ENCODE results near the gene ALDH3B1.

ALDH3B1 gene

DNA sequence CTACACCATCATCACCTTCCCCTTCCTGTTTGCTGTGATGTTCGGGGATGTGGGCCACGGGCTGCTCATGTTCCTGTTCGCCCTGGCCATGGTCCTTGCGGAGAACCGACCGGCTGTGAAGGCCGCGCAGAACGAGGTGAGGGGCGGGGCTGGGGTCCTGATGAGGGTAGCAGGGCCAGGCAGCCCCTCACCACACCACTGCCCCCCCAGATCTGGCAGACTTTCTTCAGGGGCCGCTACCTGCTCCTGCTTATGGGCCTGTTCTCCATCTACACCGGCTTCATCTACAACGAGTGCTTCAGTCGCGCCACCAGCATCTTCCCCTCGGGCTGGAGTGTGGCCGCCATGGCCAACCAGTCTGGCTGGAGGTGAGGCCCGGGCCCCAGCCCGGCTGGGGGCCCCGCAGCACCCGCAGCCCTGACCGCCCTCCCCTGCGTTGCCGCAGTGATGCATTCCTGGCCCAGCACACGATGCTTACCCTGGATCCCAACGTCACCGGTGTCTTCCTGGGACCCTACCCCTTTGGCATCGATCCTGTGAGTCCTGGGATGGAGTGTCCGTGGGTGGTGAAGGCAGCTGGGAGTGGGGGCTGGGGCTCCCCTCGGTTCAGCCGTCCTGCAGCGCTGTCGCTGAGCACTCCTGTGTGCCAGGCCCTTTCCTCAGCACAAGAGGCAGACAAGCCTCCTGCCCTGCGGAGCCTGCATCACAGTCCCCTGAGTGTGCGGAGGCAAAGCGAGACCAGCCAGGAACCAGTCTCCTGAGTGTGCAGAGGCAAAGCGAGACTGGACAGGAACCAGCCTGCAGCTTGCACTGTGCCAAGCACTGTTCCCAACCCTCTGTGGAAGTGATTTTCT lies 37.5 kb downstream of the ALDH3B1 start:
- DNase-seq = no peak

DNA sequence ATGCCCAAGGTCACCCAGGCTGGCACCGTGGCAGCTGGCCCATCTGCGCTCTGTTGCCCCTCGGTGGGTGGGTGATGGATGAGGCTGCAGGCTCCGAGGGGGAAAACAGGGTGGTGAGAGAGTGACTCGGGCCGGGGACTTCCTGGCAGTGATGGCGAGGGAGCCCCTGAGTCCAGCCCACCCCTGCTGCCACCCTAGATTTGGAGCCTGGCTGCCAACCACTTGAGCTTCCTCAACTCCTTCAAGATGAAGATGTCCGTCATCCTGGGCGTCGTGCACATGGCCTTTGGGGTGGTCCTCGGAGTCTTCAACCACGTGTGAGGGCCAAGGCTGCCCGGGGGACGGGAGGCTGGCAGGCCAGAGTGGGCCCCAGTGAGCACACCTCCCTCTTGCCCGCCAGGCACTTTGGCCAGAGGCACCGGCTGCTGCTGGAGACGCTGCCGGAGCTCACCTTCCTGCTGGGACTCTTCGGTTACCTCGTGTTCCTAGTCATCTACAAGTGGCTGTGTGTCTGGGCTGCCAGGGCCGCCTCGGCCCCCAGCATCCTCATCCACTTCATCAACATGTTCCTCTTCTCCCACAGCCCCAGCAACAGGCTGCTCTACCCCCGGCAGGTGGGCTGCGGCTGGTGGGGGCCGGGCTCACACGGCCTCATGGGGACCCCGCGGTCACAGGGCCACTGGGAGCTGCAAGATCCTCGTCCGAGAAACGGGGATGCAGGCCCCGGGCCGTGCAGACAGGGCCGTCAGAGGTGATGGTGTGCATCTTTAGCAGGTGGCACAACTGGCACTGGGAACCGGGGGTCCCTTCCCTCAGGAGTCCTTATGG lies 38.8 kb downstream of the ALDH3B1 start:
- no peak for DNase-seq

DNA sequence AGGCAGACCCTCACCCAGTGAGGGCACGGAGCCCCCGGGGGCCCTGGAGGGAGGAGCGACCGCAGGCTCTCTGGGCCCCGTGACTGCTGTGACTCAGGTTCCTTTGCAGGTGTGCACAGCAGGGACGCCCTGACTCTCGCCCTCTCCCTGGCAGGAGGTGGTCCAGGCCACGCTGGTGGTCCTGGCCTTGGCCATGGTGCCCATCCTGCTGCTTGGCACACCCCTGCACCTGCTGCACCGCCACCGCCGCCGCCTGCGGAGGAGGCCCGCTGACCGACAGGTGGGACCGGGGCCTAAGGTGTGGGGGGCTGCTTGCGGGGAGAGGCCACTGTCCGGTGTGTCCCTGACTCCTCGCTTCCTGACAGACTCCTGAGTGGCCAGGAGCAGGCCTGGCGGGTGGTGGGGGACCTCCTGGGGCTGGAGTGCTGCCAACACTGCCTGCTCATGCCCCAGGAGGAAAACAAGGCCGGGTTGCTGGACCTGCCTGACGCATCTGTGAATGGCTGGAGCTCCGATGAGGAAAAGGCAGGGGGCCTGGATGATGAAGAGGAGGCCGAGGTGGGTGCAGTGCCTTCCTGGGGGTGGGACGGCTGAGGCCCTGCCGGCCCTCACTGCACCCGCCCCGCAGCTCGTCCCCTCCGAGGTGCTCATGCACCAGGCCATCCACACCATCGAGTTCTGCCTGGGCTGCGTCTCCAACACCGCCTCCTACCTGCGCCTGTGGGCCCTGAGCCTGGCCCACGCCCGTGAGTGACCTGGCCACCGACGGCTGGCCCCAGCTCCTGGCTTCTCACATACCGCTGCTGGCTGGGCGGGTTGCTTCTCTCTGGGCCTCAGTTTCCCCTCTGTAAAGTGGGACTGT lies 39.6 kb downstream of the ALDH3B1 start:
- DNase-seq = no peak

DNA sequence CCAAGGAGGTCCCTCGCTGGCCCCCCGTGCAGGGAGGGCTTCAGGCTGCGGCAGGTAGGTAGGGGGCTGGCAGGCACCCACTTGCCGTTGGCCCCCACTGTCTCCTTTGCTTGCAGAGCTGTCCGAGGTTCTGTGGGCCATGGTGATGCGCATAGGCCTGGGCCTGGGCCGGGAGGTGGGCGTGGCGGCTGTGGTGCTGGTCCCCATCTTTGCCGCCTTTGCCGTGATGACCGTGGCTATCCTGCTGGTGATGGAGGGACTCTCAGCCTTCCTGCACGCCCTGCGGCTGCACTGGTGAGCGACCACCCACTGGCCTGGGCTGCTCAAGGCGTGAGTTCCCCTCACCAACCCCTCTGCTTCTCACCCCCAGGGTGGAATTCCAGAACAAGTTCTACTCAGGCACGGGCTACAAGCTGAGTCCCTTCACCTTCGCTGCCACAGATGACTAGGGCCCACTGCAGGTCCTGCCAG lies 40.3 kb downstream of the ALDH3B1 start:
- no peak for DNase-seq

DNA sequence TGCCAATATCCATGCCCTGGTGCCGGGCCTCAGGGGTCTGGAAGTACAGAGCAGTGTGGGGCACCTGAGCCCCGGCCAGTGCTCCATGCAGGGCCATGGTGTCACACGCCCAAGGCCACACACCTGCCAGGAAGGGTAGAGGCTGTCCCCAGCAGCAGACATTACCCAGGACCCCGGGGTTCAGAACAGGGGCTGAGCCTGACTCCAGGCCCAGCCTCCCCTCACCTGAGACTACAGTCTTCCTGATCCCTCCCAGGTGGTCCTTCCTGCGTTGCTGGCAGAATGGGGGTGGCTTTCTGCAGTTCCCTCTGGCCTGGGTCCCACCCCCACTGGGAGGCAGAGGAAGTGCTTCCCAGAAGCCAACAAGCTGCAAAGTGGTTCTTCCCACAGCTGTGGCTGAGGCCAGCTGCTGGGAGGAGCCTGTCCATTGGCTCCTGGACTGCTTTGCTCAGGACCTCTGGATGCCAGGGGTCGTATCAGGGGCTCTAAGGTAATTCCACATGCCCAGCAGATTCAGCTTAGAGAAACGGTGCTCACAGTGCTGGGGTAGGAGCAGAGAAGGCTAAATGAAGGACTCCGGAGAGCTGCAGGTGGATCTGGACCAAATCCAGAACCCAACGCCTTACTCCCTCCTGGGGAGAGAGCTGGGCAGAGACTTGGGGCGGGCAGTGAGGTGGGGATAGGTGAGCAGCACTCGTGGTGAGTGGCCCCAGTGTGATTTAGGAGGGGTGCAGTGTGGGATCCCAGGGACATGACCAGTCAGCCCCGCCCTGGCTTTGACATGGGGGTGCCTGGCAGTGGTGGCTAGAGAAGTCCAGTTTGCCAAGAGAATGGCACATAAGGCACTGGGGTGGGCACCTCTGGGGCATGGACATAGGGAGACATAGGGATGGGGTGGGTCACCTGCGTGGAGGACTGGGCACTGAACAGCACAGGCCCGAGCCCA lies 41.3 kb downstream of the ALDH3B1 start:
- DNase-seq = no peak

DNA sequence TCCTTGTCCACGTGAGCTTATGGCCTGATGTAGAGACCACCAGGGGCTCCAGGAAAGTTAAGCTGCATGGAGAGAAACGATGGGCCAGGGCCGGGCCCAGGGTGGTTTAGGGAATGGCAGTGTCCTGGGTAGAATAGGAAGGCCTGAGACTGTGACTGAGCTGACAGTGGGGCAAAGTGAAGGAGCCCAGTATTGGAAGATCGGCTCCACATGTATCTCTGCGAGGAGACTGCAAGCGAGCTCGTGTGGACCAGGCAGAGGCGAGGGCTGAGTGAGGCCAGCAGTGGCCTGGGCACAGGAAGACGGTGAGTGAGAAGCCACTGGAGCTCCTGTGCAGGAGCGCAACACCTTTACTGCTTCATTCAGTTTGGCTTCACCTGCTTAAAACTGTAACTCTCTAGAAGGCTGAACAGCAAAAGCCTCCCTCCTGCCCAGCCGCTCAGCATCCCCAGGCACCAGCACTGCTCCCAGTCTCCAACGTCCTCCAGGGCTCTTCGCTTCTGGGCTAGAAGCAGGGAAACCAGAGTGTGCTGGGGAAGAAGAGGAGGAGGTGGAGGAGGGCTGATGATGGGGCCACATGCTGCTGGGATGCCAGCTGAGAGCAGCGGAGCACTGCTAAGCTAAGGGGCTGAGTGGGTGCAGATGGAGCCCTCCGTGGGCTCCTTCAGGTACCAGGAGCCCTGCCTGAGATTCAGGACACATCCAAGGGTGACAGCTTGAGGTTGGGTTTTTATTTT lies 42.2 kb downstream of the ALDH3B1 start:
- no peak for DNase-seq

DNA sequence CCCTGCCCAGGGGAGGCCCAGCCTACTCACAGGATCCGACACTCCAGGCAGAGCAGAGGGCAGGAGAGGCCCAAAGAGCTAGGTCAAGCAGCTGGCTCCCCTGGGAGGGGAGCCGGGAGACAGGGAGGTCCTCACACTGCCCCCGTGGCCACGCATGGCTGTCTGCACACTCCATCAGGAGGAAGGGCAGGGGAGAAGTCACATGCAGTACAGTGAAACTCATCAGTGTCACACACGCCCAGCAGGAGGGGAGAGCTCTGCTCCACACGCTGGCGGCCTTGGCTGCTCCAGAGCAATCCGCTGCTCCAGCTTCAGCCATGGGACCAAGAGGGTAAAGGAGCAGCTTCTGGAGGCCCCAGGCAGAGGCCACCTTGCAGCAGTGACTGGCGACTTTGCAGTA lies 43.0 kb downstream of the ALDH3B1 start:
- DNase-seq = no peak

DNA sequence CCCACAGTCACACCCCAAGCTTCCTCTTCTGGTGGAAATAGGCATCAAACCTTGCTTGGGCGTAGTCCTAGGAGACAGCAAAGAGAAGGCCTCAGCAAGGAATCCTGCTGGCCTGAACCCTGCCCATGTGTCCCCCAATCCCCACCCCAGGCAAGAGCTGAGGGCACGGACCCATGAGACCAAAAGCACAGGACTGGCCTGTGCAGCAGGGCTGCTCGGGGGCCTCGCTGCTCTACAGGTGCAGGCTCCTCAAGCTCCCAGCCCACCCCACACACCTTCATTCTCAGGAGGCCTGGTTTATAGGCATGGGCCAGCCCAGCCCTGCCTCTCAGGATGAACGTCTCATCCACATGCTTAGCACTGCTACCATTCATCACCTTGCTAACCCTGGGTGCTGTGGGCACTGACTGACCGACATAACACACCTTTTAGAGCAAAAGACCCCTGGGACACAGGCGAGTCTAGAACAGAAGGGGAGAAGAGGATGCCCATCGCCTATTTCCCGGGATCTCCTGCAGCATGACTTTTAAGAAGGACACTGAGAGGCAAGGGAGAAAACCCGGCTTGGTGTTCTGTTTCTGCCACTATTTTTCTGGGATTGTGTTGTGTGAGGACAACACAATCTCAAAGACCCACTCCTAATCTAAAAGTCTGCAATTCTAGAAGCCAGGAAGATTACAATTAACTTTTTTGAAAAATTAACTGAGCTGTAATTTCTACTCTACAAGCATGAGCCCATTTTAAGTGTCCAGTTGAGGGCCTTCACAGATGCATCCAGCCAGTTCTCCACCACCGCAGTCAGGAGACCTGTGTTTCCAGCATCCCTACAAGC lies 44.1 kb downstream of the ALDH3B1 start:
- DNase-seq = no peak

DNA sequence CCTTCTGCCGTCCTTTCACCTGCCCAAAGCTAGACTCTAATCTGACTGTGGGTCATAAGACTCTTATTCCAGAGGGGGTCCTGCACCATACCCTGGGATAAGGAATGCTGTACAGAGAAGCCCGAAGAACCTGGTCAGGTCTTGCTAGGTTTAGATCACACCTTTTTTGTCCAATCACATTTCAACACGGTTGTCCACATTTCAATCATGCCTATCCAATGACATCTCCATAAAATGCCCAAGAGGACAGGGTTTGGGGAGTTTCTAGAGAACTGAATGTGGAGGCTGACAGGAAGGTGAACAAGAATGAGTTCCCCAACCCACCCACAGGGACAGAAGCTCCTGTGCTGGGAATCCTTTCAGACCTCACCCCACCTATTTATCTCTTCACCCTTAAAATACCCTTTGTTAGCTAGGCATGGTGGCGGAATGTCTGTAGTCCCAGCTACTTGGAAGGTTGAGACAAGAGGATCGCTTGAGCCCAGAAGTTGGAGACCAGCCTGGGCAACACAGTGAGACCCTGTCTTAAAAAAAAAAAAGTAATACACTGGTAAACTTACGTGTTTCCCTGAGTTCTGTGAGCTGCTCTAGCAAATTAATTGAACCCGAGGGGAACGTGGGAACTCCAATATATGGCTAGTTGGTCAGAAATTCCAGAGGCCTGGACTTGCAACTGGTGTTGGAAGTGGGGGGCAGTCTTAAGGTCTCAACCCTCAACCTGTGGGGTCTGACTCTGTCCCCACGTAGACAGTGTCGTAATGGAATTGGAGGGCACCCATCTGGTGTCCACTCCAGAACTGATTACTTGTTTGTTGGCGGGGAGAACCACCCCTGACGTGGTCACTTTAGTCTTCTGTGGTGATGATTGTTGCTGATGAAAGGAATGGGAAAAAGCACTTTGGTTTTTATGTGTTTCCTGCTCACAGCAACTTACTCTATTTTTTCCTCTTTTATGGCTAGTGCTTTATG lies 46.5 kb downstream of the ALDH3B1 start:
- DNase-seq = no peak

DNA sequence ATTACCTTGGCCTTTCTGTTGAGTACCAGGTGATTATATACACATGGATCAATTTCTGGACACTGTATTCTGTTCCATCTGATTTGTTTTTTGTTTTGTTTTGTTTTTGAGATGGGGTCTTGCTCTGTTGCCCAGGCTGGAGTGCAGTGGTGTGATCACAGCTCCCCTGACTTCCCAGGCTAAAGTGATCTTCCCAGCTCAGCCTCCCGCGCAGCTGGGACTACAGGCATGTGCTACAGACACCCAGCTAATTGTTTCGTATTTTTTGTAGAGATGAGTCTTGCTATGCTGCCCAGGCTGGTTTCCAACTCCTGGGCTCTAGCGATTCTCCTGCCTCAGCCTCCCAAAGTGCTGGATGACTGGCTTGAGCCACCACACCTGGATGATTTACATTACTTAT lies 47.7 kb downstream of the ALDH3B1 start:
- no peak for DNase-seq

DNA sequence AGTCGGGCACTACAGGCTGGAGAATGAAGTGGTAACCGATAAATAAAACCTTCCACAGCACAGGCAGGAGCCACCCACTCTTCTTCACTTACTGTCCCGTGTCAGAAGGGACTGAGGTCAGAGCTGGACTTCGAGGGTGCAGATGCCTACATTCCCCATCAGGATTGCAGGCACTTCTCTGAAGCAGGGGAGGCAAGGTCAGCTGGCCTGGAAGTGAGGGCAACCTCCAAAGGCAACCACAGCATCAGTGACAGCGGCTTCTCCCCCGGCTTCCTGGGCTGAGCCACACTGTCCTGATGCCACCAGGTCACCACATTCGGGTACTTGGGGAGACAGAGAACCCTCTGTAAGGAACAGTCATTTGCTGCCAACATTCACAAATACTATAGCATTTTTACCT lies 51.4 kb downstream of the ALDH3B1 start:
- DNase-seq = no peak

DNA sequence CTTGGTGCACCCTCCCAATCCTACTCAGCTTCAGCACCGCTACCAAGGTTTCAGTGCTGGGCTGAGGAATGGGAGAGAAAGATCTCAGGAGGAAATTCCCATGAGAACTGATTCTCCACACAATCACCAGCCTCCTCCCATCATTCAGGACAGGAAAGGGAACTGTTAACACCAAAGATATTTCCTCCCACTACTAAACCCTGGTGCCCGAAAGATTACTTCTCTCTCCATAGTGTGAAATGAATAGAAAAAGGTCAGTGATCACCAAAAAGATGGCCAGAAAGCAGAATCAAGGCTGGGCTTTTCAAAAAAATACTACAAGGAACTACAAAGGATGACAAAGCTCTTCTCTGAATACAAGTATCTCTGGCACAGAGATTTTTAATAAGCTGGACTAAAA lies 54.8 kb downstream of the ALDH3B1 start:
- no peak for DNase-seq

DNA sequence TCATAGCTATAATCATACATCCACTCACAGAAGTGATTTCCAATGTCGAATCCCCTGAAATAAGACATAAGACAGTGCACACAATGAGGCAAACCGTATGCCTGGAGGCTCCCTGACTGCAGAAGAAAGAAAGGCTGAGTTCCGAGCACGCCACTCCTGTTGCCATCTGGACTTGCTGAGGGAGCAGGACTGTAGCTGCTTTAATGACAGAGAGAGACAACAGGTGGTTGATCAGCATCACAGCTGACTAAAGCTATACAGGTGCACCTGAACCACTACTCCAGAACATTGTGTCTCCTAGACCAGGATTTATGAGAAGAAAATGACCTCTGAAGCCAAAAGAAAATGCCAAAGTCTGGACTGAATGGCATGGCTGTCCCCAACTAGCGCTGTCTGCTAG lies 55.7 kb downstream of the ALDH3B1 start:
- no peak for DNase-seq

DNA sequence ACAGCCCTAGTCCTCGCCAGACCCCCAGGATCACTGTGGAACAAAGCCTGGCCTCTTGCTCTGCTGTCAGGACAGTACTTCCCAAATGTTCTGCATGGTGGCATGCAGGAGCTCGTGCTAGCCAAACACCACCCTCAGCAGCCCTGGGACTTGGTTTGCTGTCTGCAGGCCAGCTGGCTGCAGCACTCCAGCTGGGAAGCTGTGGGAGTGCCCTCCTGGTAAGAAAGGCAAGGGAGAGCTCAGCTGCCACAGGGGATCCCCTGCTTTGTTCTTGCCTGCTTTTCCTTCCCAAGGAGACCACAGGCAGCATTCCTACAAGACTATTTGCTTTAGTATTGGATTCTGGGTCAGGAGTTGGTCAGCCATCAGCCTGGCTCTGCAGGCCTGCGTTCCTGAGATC lies 56.6 kb downstream of the ALDH3B1 start:
- no peak for DNase-seq

DNA sequence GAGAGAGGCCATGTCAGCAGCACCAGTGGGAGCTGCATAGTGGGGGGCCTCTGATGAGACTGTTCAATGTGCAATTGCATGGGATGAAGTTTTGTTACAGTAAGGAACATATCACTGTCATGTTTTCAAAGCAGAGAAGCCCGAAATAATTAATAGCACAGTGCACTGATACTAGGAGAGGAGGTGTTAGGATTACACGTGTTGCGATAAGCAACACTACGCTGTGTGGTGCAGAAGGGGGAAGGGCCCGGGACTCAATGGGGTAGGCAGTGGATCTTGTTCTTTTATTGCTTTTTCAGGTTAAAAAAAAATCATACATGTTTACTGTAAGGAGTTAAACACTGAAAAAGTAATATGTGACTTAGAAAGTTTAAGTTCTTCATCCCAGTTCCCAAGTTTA lies 57.9 kb downstream of the ALDH3B1 start:
- DNase-seq = no peak

DNA sequence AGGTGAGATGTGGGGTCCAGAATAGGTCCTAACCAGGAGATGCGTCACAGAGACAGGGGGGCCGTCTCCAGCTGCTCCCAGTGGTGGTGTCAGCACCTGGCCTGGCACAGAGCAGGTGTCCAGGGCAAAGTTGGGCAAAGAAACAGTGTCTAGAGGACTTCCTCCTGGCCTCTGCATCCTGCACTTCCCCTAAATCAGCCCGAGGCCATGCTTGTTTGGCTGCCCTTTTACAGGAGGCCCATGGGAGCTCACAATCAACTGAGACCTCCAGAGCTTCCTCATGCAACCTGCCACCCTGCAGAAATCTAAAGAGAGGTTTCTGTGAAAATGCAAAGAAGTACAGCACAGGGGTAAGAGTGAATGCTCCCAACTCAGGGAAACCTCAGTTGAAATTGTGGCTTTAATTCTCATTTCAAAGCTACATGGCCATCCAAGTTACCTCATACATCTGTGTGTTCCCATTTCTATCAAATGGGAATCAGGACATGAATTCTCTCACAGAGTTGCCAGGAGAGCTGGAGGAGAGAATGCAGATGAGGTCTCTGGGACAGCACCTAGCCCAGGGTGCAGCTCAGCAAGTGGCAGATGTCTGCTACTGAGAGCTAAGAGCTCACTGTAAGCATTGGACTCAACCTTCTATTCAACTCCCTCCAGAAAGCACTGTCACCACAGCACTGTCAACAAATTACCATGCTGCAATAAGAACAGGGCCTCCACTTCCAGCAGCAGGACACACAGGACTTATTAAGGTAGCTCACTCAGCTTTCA lies 61.3 kb downstream of the ALDH3B1 start:
- no peak for DNase-seq

DNA sequence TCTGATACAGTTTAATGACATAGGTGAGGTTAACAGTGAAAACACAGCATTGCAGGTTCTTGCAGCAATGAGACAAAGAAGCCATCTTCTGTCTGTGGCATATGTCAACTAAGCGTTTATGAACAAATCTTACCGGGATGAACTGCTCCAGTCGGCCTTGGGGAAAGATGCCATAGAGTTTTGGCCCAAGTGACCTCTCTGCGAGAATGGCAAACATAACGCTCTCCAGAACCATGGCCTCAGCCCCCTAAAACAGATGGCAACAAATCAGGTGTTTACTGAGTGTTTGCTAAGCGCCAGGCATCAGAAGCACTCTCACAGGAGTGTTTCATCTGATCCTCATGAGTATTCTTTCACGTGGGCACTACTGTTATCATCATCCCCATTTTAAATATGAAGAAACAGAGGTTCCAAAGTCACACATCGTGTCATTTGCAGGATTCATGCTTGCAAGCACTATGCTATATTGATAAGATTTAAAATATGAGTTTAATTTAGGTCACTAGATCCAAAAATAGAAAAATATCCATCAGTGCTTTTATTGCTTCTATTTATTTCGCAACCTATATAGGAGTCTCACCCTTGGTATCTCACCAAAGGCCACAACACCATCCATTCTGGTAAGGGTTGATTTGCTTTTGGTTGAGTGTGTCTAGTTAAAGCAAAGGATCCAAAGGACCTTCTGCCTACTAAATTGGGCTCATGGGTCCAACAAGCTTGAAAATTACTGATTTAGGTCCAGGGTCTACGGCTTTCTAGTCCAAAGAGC lies 64.6 kb downstream of the ALDH3B1 start:
- no peak for DNase-seq
